Mucosa of stomach (tissue), 1 donor: ENCODE results near the gene MAPK8.
"Not testable (repeated sequence)": the region's sequence is repeated elsewhere in the genome, so short reads cannot be mapped to it uniquely, and the experiment has no call there.

Experiments
- H3K27me3 ChIP-seq: one replicate; pipeline ENCODE4 v1.7.0; 2013; ENCODE audit warnings: mild to moderate bottlenecking, low read length; ENCODE audit not compliant: control insufficient read depth, insufficient read depth
- H3K36me3 ChIP-seq: one replicate; pipeline ENCODE4 v1.7.0; 2013; ENCODE audit warnings: low read length; ENCODE audit not compliant: control insufficient read depth, insufficient read depth
- H3K4me1 ChIP-seq: one replicate; pipeline ENCODE4 v1.7.0; 2013; ENCODE audit warnings: mild to moderate bottlenecking, low read length; ENCODE audit not compliant: control insufficient read depth, insufficient read depth
- H3K4me3 ChIP-seq: one replicate; pipeline ENCODE4 v1.7.0; 2013; ENCODE audit warnings: low read length
- H3K9ac ChIP-seq: one replicate; pipeline ENCODE4 v1.7.0; 2013; ENCODE audit warnings: mild to moderate bottlenecking, low read length, moderate library complexity
- H3K9me3 ChIP-seq: one replicate; pipeline ENCODE4 v1.7.0; 2013; ENCODE audit warnings: mild to moderate bottlenecking, low read length, moderate library complexity; ENCODE audit not compliant: control insufficient read depth
- donor health status: Pancreatic carcinoma.

MAPK8 gene

GRCh38 chr10:48414160-48414559, 107.7 kb downstream of the MAPK8 start:
- H3K36me3 ChIP-seq: no peaks in the 10 kb centered on the region
- H3K9me3 ChIP-seq: peaks cover 3% of the 10 kb centered on the region
- no peak overlapping the region for H3K9ac ChIP-seq
- no peak overlapping the region for H3K4me3 ChIP-seq
- H3K27me3 ChIP-seq: no peaks in the 10 kb centered on the region
- H3K4me1 ChIP-seq: no peaks in the 10 kb centered on the region

GRCh38 chr10:48414778-48415177, 108.3 kb downstream of the MAPK8 start:
- H3K9ac ChIP-seq: no peak overlapping the region
- H3K4me3 ChIP-seq: no peak overlapping the region
- peaks cover 3% of the 10 kb centered on the region for H3K9me3 ChIP-seq

DNA sequence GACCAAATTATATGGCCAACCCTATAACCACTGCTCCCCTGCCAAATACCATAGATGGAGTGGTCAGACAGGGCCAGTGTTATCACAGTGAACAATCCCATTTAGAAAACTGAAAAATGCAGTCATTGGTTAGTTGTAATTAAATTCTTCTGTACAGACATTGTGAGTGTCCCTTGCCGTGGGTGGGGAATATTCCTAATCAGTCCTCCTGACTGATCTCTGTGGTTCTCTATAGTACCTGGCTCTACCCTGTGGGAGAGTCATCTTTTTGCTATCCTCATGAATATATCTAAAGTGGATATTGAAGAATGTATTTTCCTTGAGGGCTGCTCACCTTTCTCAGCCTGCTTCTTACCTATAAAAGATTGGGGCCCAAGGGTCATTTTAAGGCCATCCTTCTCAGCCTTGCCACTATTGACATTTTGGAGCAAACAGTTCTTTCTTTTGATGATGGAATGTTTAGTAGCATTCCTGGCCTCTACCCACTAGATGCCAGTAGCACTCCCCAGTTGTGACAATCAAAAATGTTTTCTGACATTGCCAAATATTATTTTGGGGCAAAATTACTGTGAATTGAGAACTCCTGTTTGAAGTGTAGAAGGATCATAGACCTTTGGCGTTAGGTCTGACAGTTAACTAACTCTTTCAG, 110.2 kb downstream of the MAPK8 start:
- H3K9me3 ChIP-seq: peaks cover 3% of the 10 kb centered on the region
- H3K4me3 ChIP-seq: no peak overlapping the region
- no peaks in the 10 kb centered on the region for H3K4me1 ChIP-seq
- H3K27me3 ChIP-seq: no peaks in the 10 kb centered on the region
- H3K9ac ChIP-seq: no peak overlapping the region
- H3K36me3 ChIP-seq: no peaks in the 10 kb centered on the region

More at GRCh38 chr10:48414778-48415177, 108.3 kb downstream of the MAPK8 start:
- Histone ChIP-seq H3K27me3 (no peaks in the 10 kb centered on the region), H3K4me1 (no peaks in the 10 kb centered on the region), H3K36me3 (no peaks in the 10 kb centered on the region)

GRCh38 chr10:48417374-48417773, 110.9 kb downstream of the MAPK8 start:
- no peak overlapping the region for H3K4me3 ChIP-seq
- no peaks in the 10 kb centered on the region for H3K4me1 ChIP-seq
- H3K27me3 ChIP-seq: no peaks in the 10 kb centered on the region
- H3K36me3 ChIP-seq: no peaks in the 10 kb centered on the region
- H3K9me3 ChIP-seq: peaks cover 2% of the 10 kb centered on the region
- H3K9ac ChIP-seq: no peak overlapping the region

DNA sequence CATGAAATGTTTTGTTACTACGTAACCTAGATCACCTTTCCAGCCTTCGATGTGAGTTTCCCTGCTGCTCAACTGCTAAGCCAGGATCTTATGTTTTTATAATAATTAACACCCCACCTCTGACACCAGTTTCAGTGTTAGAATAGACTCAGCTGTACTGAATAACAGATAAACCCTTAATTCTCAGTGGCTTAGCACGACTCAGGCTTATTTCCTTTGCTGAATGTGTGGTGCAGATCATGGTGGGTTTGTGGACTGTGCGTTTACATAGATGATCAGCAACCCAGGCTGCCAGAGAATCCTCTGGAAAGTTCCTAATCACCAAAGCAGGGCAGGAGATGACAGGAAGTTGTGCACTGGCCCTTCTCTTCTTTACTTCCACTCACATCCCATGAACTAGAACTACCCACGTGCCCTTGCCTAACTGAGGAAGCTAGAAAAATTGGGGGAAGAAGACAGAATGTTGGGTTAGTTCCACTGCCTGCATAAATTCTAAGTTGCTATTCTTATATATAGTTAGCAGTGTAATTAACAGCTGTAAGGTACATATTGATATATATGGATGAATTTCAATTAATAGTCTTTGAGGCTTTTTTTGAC, 111.8 kb downstream of the MAPK8 start:
- H3K4me3 ChIP-seq: no peak overlapping the region
- no peak overlapping the region for H3K9ac ChIP-seq
- H3K36me3 ChIP-seq: no peaks in the 10 kb centered on the region
- H3K27me3 ChIP-seq: no peaks in the 10 kb centered on the region
- H3K4me1 ChIP-seq: no peaks in the 10 kb centered on the region
- no peaks in the 10 kb centered on the region for H3K9me3 ChIP-seq

DNA sequence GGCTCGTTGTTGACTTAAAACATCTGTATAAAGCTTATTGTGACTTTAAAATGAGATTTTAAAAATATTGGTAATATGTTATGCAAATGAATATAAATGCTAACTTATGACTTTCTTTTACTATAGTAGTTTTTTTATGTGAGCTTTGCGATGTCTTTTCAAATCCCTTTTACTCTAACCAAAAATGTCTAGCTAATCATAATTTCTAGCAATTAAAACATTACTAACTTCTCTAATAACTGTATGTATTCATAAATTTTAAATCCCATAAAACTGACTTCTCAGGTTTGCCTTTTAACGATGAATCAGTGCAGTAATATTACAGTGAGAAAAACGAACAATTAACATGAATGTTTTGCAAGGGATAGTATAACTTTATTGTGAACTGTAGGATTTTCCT, 113.2 kb downstream of the MAPK8 start:
- Histone ChIP-seq H3K4me3 (no peak overlapping the region), H3K27me3 (no peaks in the 10 kb centered on the region), H3K9ac (no peak overlapping the region), H3K36me3 (no peaks in the 10 kb centered on the region), H3K9me3 (no peaks in the 10 kb centered on the region), H3K4me1 (no peaks in the 10 kb centered on the region)

DNA sequence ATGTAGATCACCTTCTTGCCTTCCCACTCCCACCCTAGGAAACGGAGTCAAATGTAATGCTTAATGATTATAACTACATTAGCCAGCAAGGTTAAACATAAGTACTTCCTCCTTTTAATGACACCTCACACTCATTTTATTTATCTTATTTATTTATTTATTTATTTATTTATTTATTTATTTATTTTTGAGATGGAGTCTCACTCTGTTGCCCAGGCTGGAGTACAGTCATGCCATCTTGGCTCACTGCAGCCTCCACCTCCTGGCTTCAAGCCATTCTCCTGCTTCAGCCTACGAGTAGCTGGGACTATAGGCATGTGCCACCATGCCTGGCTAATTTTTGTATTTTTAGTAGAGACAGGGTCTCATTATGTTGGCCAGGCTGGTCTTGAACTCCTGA, 115.4 kb downstream of the MAPK8 start:
- not testable (repeated sequence) for H3K9me3 ChIP-seq, H3K27me3 ChIP-seq, H3K4me3 ChIP-seq, H3K4me1 ChIP-seq, H3K9ac ChIP-seq, H3K36me3 ChIP-seq

- no peak overlapping the region for H3K9ac ChIP-seq
- no peaks in the 10 kb centered on the region for H3K36me3 ChIP-seq
- H3K4me1 ChIP-seq: no peaks in the 10 kb centered on the region
- no peaks in the 10 kb centered on the region for H3K9me3 ChIP-seq
- H3K4me3 ChIP-seq: no peak overlapping the region
- no peaks in the 10 kb centered on the region for H3K27me3 ChIP-seq
Observed at GRCh38 chr10:48423884-48424283, 117.4 kb downstream of the MAPK8 start.

DNA sequence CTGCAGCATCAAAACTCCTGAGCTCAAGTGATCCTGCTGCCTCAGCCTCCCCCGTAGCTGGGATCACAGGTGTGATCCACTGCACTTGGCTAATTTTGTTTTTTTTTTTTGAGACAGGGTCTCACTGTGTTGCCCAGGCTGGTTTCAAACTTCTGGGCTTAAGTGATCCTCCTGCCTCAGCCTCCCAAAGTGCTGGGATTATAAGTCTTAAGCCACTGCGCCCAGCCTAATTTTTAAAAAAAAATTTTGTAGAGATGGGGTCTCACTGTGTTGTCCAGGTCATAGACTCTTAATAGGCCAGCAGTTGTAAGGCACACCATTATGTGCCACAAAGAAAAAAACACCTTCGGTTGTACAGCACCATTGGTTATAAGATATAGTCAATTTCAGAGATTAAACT, 122.4 kb downstream of the MAPK8 start:
- H3K36me3 ChIP-seq: no peaks in the 10 kb centered on the region
- no peaks in the 10 kb centered on the region for H3K4me1 ChIP-seq
- H3K9me3 ChIP-seq: no peaks in the 10 kb centered on the region
- no peaks in the 10 kb centered on the region for H3K27me3 ChIP-seq
- no peak overlapping the region for H3K9ac ChIP-seq
- no peak overlapping the region for H3K4me3 ChIP-seq

GRCh38 chr10:48429309-48429708, 122.8 kb downstream of the MAPK8 start:
- no peaks in the 10 kb centered on the region for H3K27me3 ChIP-seq
- no peaks in the 10 kb centered on the region for H3K9me3 ChIP-seq
- H3K9ac ChIP-seq: no peak overlapping the region
- H3K4me3 ChIP-seq: no peak overlapping the region
- H3K4me1 ChIP-seq: no peaks in the 10 kb centered on the region
- H3K36me3 ChIP-seq: no peaks in the 10 kb centered on the region

DNA sequence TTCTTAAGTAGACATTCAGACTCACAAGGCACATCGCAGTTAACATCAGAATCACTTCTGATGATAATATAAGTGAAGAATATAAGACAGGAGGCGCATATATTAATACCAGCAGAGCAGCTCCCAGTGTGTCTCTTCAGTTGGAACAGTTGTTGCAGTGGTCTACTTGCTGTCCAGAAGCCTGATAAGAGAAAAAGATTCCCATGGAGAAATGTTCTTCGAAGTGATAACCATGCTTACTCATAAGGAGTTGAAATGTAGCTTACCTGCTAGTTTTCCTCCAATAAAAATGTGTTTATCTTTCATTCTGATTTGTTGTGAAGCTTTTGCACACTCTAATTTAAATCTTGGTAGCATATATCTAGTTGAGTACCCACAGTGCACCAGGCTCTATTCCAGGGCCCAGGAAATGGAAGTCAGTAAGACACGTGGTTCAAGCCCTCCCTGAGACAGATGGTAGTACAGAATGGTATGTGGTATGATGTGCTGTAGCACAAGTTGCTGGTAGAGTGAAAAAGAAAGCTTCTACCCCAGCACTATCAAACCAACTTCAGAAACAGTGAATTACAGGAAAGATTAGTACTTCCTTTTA, 124.0 kb downstream of the MAPK8 start:
- Histone ChIP-seq H3K4me3 (no peak overlapping the region), H3K9ac (no peak overlapping the region), H3K9me3 (no peaks in the 10 kb centered on the region), H3K4me1 (no peaks in the 10 kb centered on the region), H3K27me3 (no peaks in the 10 kb centered on the region), H3K36me3 (no peaks in the 10 kb centered on the region)

DNA sequence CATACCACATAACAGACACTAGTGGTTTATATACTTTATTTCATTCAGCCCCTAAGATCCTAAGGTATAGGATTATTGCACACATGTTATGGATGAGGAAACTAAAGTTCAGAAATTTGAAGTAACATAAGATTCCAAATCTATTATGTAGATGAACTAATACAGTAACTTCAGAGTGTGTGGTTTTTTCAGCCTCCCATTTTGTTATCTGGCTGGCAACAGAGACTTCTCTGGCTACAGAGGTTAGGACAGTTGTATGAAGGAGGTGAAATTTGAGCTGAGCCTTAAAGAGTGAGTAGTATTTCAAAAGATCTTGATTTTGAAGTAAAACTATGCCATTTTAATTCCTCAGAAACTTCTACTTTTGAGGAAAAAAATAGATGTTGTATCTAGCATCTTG, 125.4 kb downstream of the MAPK8 start:
- H3K9me3 ChIP-seq: no peaks in the 10 kb centered on the region
- no peak overlapping the region for H3K4me3 ChIP-seq
- H3K4me1 ChIP-seq: no peaks in the 10 kb centered on the region
- no peaks in the 10 kb centered on the region for H3K27me3 ChIP-seq
- no peaks in the 10 kb centered on the region for H3K36me3 ChIP-seq
- H3K9ac ChIP-seq: no peak overlapping the region
